K562 (cell line): Measurements from ENCODE around the gene ZNF782. TPM values are rescaled to one million over a fixed set of nuclear protein-coding genes. Genes with fewer than 3 reads are reported as not detected.
A peak's percentile ranks its signal among the peaks of the same experiment; 100 is the strongest.

Source experiments
- ARID1B ChIP-seq: fragments of 450-650 bp; IDR thresholded peaks from 2 replicates; pipeline ENCODE4 v1.6.1; 2016; ENCODE audit warnings: antibody characterized with exemption, mild to moderate bottlenecking, inconsistent platforms
- BMI1 ChIP-seq: fragments of 150-350 bp; IDR thresholded peaks from 2 replicates; pipeline ENCODE4 v1.6.1; 2014; ENCODE audit warnings: low read length
- C11orf30 ChIP-seq: fragments of 450-650 bp; IDR thresholded peaks from 2 replicates; pipeline ENCODE4 v1.6.1; 2016; ENCODE audit warnings: low read depth, mild to moderate bottlenecking
- DNMT1 ChIP-seq: fragments of 450-650 bp; IDR thresholded peaks from 2 replicates; pipeline ENCODE4 v1.6.1; 2016; ENCODE audit warnings: antibody characterized with exemption, mild to moderate bottlenecking
- KDM5B ChIP-seq: fragments of 200-600 bp; sonication (generic); IDR thresholded peaks from 2 replicates; pipeline ENCODE4 v1.6.1; 2012; ENCODE audit warnings: low read depth, mild to moderate bottlenecking, moderate library complexity, low read length, control low read depth, inconsistent platforms; ENCODE audit not compliant: insufficient replicate concordance
- KLF10 ChIP-seq: fragments of 250-450 bp; sonication (Bioruptor Pico); IDR thresholded peaks from 2 replicates; pipeline ENCODE4 v1.6.1; 2021; ENCODE audit warnings: matching md5 sums
- MCM5 ChIP-seq: fragments of 450-650 bp; IDR thresholded peaks from 2 replicates; pipeline ENCODE4 v1.6.1; 2016; ENCODE audit warnings: low read depth
- MECOM ChIP-seq: fragments of 250-450 bp; sonication (Bioruptor Pico); IDR thresholded peaks from 2 replicates; pipeline ENCODE4 v1.8.0; 2022; ENCODE audit warnings: inconsistent platforms
- RBM25 ChIP-seq: fragments of 200-400 bp; formaldehyde crosslinking; IDR thresholded peaks from 2 replicates; pipeline ENCODE4 v1.6.1; 2018; ENCODE audit warnings: low read length, low read depth, moderate library complexity; ENCODE audit not compliant: severe bottlenecking
- SIX5 ChIP-seq, 2 experiments: IDR thresholded peaks; 2 replicates each; pipeline ENCODE4 v1.6.1; 2011; ENCODE audit warnings: low read length in 2 of 2, borderline replicate concordance in 1 of 2, low read depth in 1 of 2, mild to moderate bottlenecking in 1 of 2, moderate library complexity in 1 of 2; ENCODE audit not compliant: insufficient read depth in 1 of 2
- SOX6 ChIP-seq: fragments of 450-650 bp; IDR thresholded peaks from 2 replicates; pipeline ENCODE4 v1.6.1; 2014; ENCODE audit warnings: mild to moderate bottlenecking
- ZKSCAN1 ChIP-seq: fragments of 150-350 bp; IDR thresholded peaks from 2 replicates; pipeline ENCODE4 v1.6.1; 2016; ENCODE audit warnings: low read depth, low read length
- ZNF12 ChIP-seq: sonication (generic); formaldehyde crosslinking; IDR thresholded peaks from 2 replicates; pipeline ENCODE4 v1.4.0; 2020; ENCODE audit warnings: mild to moderate bottlenecking, missing genetic modification reagents
- ZNF232 ChIP-seq: sonication (generic); formaldehyde crosslinking; IDR thresholded peaks from 2 replicates; pipeline ENCODE4 v1.8.0; 2022; ENCODE audit warnings: mild to moderate bottlenecking, missing genetic modification reagents
- ZNF239 ChIP-seq: fragments of 250-450 bp; sonication (Bioruptor Pico); IDR thresholded peaks from 2 replicates; pipeline ENCODE4 v1.4.0; 2020; ENCODE audit warnings: mild to moderate bottlenecking
- ZNF561 ChIP-seq: fragments of 450-650 bp; formaldehyde crosslinking; conservative IDR thresholded peaks from 2 replicates; pipeline ENCODE4 v1.4.0; 2020; ENCODE audit warnings: mild to moderate bottlenecking, moderate library complexity
- ZNF76 ChIP-seq: fragments of 250-450 bp; sonication (Bioruptor Pico); IDR thresholded peaks from 2 replicates; pipeline ENCODE4 v1.4.0; 2020; ENCODE audit warnings: mild to moderate bottlenecking, moderate library complexity, borderline replicate concordance
- polyA plus RNA-seq, 8 experiments: library from polyadenylated mRNA; depleted of rRNA in 4 of 8; stranded (reverse) in 5 of 8; unstranded in 3 of 8; fragments of >200 nt; fragmentation: Nextera tagmentation in 2 of 8; fragmentation: Illumina TruSeq in 1 of 8; extraction: Ambion mirVana in 2 of 8; extraction: Trizol in 1 of 8; gene quantifications; 2 replicates each; pipeline versions ENCODE4 v1.2.1 to v1.2.3, GENCODE V29; 2011 to 2014; ENCODE audit warnings: inconsistent platforms in 1 of 8, missing spikeins in 1 of 8
- total RNA-seq, 7 experiments: library from RNA; depleted of rRNA in 6 of 7; stranded (reverse); fragments of >200 nt in 6 of 7; fragmentation: Illumina TruSeq in 2 of 7; extraction: Trizol in 2 of 7; gene quantifications; 2 replicates each; pipeline versions ENCODE4 v1.2.1 to v1.2.3, GENCODE V29; 2011 to 2021; ENCODE audit warnings: low replicate concordance in 1 of 7
- TF ChIP-seq, protein P1 (sequence below): fragments of 450-650 bp; IDR thresholded peaks from 2 replicates; pipeline ENCODE4 v1.6.1; 2016; ENCODE audit warnings: low read depth, mild to moderate bottlenecking, moderate library complexity
- TF ChIP-seq, protein P2 (sequence below): fragments of 450-650 bp; IDR thresholded peaks from 2 replicates; pipeline ENCODE4 v1.7.1; 2018; ENCODE audit warnings: mild to moderate bottlenecking, low read depth; ENCODE audit not compliant: partially characterized antibody
- TF ChIP-seq, protein P3 (sequence below): fragments of 450-650 bp; IDR thresholded peaks from 2 replicates; pipeline ENCODE4 v1.6.1; 2016; ENCODE audit warnings: missing biosample characterization, missing genetic modification characterization
- TF ChIP-seq, protein P4 (sequence below): fragments of 250-450 bp; sonication (Bioruptor Pico); IDR thresholded peaks from 2 replicates; pipeline ENCODE4 v1.4.0; 2020; ENCODE audit warnings: mild to moderate bottlenecking, moderate library complexity

Gene ZNF782
- total and polyA plus RNA-seq, 9 of the 15 experiments (the other 6 are each of a cell fraction or from before 2014, with no cell fraction given), result 0.38 to 8.8 (median 4.5) TPM

DNA sequence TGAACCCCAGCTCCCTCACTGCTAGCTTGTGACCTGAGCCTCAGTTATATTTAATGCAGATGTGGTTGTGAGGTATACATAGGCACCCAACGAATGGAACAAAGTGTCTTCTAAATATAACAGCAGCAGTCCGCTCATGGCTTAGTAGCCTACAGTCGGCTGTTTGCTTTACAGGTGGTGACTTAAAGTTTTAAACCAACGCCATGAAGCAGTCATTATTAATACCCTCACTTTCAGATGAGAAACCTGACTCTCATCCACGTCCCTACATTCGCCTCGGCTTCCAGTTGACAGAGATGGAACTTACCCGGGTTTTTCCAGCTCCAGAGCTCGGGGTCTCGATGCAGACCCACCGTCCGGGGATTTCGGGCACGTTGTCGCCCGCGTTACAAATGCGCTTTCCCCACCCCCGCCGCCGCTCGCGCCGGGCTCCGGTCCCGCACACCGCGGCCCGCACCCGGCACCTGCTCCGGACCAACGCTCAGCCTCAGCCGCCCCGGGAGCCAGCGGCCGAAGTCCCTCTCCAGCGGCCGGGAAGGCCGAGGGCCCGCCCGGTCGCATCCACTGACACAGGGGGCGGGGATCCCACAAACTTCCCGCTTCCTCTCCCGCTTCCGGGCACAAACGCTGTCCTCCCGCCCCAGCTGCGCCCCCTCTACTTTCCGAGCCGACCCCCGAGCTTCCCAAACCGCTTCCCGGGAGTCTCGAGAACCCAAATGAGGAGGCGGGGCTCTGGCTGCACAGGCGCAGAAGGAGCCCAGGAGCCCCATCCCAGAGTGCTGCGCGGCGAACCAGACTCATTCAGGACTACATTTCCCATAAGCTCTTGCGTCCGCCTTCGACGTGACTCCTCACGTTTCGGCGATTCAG is at the start of gene ZNF782 (continued):
- TF ChIP-seq SIX5 (IDR thresholded peaks at IDR 0.05; ENCODE audit: borderline replicate concordance in 1 of 2, insufficient read depth in 1 of 2, low read depth in 1 of 2, low read length in 2 of 2) (peak; percentile 69 to 70; a peak in 3 of 4 replicates), KLF10 (no peak), ZNF232 (CRISPR knock-in tag) (no peak), C11orf30 (no peak; the same call in 1 of the 2 replicates), ZNF12 (CRISPR knock-in tag) (no peak), ZKSCAN1 (no peak), MCM5 (no peak), KDM5B (peak; percentile 17), DNMT1 (no peak), ZNF76 (CRISPR knock-in tag) (no peak), ZNF561 (CRISPR knock-in tag) (no peak), RBM25 (no peak), ZNF239 (CRISPR knock-in tag) (no peak), ARID1B (no peak), SOX6 (no peak), MECOM (no peak), BMI1 (no peak)
- TF ChIP-seq, protein P1, sequence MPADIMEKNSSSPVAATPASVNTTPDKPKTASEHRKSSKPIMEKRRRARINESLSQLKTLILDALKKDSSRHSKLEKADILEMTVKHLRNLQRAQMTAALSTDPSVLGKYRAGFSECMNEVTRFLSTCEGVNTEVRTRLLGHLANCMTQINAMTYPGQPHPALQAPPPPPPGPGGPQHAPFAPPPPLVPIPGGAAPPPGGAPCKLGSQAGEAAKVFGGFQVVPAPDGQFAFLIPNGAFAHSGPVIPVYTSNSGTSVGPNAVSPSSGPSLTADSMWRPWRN, result no peak
- TF ChIP-seq, protein P2, sequence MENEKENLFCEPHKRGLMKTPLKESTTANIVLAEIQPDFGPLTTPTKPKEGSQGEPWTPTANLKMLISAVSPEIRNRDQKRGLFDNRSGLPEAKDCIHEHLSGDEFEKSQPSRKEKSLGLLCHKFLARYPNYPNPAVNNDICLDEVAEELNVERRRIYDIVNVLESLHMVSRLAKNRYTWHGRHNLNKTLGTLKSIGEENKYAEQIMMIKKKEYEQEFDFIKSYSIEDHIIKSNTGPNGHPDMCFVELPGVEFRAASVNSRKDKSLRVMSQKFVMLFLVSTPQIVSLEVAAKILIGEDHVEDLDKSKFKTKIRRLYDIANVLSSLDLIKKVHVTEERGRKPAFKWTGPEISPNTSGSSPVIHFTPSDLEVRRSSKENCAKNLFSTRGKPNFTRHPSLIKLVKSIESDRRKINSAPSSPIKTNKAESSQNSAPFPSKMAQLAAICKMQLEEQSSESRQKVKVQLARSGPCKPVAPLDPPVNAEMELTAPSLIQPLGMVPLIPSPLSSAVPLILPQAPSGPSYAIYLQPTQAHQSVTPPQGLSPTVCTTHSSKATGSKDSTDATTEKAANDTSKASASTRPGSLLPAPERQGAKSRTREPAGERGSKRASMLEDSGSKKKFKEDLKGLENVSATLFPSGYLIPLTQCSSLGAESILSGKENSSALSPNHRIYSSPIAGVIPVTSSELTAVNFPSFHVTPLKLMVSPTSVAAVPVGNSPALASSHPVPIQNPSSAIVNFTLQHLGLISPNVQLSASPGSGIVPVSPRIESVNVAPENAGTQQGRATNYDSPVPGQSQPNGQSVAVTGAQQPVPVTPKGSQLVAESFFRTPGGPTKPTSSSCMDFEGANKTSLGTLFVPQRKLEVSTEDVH, result no peak
- TF ChIP-seq, protein P3, sequence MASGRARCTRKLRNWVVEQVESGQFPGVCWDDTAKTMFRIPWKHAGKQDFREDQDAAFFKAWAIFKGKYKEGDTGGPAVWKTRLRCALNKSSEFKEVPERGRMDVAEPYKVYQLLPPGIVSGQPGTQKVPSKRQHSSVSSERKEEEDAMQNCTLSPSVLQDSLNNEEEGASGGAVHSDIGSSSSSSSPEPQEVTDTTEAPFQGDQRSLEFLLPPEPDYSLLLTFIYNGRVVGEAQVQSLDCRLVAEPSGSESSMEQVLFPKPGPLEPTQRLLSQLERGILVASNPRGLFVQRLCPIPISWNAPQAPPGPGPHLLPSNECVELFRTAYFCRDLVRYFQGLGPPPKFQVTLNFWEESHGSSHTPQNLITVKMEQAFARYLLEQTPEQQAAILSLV (tag), result no peak
- TF ChIP-seq, protein P4, sequence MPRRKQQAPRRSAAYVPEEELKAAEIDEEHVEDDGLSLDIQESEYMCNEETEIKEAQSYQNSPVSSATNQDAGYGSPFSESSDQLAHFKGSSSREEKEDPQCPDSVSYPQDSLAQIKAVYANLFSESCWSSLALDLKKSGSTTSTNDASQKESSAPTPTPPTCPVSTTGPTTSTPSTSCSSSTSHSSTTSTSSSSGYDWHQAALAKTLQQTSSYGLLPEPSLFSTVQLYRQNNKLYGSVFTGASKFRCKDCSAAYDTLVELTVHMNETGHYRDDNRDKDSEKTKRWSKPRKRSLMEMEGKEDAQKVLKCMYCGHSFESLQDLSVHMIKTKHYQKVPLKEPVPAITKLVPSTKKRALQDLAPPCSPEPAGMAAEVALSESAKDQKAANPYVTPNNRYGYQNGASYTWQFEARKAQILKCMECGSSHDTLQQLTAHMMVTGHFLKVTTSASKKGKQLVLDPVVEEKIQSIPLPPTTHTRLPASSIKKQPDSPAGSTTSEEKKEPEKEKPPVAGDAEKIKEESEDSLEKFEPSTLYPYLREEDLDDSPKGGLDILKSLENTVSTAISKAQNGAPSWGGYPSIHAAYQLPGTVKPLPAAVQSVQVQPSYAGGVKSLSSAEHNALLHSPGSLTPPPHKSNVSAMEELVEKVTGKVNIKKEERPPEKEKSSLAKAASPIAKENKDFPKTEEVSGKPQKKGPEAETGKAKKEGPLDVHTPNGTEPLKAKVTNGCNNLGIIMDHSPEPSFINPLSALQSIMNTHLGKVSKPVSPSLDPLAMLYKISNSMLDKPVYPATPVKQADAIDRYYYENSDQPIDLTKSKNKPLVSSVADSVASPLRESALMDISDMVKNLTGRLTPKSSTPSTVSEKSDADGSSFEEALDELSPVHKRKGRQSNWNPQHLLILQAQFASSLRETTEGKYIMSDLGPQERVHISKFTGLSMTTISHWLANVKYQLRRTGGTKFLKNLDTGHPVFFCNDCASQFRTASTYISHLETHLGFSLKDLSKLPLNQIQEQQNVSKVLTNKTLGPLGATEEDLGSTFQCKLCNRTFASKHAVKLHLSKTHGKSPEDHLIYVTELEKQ (CRISPR knock-in tag), result no peak
